GM21619 (cell line): ENCODE measurements around the gene UTP11.

Experiments
- ATAC-seq: cut with Tn5 transposase; IDR thresholded peaks from one replicate; pipeline ENCODE4 v1.9.1; 2021; ENCODE audit not compliant: unreplicated experiment

The UTP11 gene

DNA sequence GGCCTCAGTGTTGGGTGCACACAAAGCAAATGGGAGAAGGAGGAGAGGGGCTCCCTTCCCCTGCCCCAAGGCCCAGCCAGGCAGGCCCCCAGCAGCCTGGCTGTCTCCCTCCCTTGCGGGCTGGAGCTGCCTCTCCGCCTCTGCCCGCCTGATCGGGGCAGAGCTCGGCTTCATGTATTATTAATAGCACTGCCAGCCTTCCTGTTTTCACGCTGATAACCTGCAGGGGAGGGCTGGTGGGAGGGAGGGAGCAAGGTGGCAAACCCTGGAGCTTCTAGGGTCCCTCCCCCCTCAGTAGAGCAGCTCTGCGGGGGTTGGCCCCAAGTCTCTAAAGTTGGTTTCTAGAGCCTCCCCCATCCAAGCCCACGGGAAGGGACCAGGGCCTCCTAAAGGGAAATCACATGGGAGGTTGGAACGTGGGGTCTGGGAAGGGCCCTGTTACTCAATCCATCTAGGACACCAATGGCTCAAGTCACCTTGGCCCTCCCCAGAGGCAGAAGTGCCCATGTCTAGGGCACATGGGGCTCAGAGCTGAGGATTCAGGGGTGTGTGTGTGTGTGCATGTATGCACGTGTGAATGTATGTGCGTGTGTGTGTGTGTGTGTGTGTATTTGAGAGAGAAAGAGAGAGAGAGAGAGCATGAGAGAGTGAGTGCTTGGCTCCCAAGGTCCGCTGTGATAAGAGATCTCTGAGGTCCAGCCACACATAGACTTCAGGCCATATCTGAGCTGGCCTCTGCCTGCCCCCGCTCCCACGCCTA lies 55.9 kb downstream of the UTP11 start:
- no peak for ATAC-seq

DNA sequence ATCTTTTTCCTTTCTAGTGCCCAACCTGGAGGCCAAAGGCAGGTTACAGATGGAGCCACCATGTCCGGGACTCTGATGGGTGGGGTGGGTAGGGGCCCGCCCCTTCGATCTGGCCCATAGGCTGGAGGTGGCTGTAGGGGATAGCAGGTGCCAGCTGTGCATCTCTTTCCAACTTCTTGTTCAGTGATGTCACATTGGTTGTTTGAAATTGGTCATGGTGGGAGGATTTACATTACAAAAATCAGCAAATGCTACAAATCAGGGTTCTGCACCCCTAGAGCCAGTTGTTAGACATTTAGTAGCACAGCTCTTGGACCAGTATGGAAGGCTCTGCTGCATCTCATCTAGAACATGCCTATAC lies 56.4 kb downstream of the UTP11 start:
- no peak for ATAC-seq

DNA sequence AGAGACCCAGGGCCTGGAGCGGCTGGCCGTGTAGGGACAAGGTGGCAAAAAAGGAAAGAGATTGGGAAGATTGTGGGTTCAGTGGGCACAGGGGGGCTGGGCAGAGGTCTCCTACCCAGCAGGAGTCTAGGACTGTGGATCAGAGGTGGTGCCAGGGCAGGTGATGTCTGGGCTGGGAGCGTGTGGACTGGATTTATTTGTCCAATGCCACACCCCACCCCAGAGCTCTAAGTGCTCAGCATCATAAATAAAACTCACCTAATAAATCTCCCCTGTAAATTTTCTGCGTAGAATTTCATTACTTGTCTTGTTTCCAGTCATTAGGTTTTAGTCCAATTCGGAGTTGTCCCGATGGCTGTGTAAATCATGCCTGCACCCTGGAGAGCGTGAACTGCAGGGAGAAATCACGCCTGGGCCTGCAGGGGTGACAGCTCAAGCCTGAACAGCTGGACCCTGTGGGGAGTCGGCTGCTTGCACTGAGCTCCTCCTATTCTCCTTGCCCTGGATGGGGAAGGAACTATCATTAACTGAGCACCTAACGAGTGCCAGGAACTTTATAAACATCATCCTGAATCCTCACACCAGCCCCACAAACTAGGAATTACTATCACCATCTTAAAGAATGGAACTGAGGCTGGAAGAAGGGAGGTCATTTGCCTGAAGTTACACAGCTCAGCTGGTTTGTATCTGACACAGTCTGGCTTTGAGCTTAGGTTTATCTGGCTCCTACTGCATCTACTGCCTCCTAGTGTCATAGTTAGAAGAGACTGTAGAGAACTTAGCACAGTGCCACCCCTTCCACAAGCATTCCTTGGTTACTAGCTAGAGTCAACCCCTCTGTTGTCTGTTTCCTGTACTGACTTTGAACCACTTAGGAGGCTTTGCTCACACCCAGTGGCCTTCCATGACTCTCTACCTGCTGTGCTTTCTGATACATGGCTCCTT lies 59.0 kb downstream of the UTP11 start:
- no peak for ATAC-seq

DNA sequence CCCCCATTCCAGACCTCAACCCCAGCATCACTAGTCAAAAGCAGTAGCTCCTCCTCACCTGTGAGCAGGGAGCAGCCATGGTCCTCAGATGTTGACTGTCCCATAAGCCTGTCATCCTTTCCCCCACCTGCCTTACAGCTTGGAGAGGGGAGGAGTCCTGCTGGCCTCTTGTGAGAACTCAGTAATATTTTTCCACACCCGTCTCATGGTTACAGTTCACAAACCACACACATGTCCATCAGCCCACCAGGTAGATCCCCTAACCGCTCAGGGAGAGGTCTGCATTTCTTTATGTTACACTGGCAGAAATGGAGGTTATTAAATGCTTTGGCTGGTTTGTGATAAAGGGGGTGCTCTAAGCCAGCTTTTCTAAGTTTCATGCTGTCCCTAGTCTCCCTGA lies 60.3 kb downstream of the UTP11 start:
- no peak for ATAC-seq

DNA sequence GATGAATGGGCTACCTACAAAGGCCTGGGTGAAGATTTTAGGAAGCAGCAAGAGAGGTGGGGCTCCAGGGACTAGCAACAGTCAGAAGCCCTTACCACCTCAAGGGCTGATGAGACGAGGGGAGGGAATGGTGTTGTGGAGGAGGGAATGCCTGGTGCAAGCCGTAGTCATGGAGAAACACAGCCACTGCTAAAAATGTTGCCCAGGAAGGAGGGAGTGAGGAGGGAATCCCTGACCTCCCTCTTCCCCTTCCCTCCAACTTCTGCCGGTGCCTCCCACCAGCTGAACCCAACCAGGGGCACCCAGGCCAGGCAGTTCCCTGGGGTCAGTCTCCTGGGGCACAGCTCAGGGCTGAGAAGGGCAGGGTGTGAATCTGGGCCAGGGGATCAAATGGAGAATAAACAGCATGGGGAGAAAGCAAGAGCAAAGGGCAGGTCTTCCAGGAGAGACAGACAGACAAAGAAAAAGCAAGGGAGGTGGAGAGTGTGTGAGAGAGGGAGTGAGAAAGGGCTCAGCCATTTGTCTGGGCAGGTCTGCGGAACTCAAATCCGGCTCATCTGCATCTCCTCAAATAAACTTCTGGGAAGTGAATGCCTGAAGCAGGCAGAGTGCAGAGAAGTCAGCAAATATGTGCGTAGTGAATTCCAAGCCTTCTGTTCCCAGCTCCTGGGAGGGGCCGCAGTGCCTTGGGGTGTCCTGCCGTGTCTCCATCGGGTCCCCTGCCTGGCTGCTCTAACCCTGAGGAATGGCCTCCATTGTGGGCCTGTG lies 61.2 kb downstream of the UTP11 start:
- ATAC-seq, result no peak

DNA sequence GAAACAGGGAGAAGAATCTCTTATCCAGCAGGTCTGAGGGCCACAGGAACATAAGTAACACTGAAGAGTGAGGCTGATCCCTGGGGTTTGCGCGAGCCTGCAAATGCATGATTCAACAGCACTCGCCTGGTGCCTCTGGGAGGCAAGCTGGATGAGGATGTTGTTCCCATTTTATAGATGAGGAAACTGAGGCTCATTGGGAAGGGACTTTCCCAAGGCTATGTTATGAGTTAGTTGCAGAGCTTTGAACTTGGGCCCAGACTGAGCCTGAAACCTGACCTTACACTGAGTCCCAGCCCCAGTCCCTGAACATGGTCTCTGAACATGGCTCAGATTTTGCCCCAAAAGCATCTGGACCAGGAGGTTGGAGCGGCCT lies 61.8 kb downstream of the UTP11 start:
- no peak for ATAC-seq
